ENCODE data around the gene MYCL.
"Not testable (repeated sequence)": the region's sequence is repeated elsewhere in the genome, so short reads cannot be mapped to it uniquely, and the experiment has no call there.

MYCL gene

DNA sequence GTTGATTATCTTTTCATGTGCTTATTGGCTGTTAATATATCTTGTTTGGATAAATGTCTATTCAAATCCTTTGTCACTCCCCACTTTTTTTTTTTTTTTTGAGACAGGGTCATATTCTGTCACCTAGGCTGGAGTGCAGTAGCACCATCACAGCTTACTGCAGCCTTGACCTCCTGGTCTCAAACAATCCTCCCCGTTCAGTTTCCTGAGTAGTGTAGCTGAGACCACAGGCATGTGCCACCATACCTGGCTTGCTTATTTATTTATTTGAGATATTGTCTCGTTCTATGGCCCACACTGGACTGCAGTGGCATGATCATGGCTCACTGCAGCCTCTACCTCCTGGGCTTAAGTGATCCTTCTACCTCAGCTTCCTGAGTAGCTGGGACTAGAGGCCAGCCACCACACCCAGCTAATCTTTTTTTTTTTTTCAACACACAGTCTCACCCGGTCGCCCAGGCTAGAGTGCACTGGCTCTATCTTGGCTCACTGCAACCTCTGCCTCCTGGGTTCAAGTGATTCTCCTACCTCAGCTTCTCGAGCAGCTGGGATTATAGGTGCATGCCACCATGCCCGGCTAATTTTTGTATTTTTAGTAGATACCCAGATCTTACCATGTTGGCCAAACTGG, 13.9 kb upstream of the MYCL start:
- FAIRE-seq, result no peak

DNA sequence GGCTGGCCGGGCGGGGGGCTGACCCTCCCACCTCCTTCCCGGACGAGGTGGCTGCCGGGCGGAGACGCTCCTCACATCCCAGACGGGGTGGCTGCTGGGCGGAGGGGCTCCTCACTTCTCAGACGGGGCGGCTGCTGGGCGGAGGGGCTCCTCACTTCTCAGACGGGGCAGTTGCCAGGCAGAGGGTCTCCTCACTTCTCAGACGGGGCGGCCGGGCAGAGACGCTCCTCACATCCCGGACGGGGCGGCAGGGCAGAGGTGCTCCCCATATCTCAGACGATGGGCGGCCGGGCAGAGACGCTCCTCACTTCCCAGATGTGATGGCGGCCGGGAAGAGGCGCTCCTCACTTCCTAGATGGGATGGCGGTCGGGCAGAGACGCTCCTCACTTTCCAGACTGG, 11.4 kb upstream of the MYCL start:
- not testable (repeated sequence) for FAIRE-seq

- FAIRE-seq, result no peak
Measured at GRCh38 chr1:39910263-39910662, 8.5 kb upstream of the MYCL start.

GRCh38 chr1:39908534-39908933, 6.8 kb upstream of the MYCL start:
- no peak for FAIRE-seq

DNA sequence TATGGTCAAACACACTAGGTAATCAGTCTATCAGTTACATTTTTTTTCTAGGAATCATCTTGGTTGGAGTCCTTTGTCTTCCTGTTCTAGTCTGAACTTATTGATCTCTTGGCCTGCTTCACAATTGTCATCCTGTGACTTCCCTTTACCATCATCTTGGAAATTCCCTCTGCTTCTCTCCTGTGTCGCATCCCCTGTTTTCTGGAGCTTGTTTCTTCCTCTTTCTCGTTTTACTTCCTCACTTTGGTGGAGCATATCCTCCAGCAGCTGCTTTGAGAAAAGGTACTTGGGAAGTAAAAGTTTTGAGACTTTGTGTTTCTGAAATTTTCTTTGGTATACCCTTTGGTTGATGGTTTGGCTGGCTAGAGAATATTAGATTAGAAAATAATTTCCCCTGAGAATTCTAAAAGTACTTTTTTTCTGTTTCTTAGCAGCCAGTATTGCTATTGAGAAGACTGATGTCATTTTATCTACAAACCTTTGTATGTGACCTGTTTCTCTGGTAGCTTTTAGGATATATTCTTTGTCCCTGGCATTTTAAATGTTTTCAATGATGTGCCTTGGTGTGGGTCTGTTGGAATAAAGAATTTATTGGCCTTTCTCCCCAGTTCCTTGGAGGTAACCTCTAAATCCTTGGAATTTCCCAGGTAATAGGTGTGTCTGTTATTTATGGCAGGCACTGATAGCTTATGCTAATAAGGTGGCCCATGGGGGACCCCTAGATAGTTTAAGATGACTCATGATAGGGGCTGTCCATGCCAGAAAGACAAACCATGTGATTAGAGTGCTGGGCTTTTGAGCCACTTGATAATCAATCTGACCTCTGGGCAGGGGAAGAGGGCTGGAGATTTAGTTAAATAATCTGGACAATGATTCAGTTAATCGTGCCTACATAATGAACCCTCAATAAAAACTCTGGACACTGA, 6.1 kb upstream of the MYCL start:
- no peak for FAIRE-seq

- no peak for FAIRE-seq
Measured at GRCh38 chr1:39905172-39905571, 3.5 kb upstream of the MYCL start.

DNA sequence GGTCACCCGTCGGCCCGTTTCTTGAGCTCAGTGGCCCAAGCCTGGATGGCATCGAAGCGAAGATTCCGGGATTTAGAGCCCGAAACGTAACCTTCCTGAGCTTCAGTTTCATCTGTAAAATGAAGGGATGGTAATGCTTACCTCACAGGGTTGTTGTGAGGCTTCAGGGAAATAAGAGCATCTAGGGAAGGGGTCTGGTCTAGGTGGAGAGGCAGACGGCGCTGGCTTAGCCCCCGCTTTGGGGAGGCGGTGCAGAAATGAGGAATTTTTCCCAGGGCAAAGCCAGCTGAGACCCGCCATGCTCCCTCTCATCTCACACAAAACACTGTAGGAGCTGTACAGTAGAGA, 717 bp upstream of the MYCL start:
- no peak for FAIRE-seq

DNA sequence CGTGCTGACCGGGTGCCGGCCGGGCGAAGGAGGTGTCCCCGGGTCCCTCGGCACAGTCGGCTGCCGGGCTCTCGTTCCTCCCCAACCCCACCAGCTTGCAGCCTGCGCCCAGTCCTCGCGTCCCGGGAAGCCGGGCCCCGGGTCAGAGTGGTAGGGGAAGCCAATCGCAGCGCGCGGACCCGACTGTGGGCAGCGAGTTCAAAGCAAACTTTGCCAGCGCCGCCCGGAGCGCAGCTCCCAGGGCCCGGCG, 328 bp downstream of the MYCL start:
- no peak for FAIRE-seq

GRCh38 chr1:39900662-39901463, 854 bp downstream of the MYCL start:
- FAIRE-seq, result no peak

- FAIRE-seq, result no peak
Measured at GRCh38 chr1:39899611-39900538, 1.8 kb downstream of the MYCL start.

- FAIRE-seq, result no peak
Measured at GRCh38 chr1:39898648-39899603, 2.8 kb downstream of the MYCL start.

GRCh38 chr1:39898191-39898590, 3.5 kb downstream of the MYCL start:
- FAIRE-seq, result no peak

- FAIRE-seq, result no peak
Measured at GRCh38 chr1:39896909-39897685, 4.6 kb downstream of the MYCL start.

DNA sequence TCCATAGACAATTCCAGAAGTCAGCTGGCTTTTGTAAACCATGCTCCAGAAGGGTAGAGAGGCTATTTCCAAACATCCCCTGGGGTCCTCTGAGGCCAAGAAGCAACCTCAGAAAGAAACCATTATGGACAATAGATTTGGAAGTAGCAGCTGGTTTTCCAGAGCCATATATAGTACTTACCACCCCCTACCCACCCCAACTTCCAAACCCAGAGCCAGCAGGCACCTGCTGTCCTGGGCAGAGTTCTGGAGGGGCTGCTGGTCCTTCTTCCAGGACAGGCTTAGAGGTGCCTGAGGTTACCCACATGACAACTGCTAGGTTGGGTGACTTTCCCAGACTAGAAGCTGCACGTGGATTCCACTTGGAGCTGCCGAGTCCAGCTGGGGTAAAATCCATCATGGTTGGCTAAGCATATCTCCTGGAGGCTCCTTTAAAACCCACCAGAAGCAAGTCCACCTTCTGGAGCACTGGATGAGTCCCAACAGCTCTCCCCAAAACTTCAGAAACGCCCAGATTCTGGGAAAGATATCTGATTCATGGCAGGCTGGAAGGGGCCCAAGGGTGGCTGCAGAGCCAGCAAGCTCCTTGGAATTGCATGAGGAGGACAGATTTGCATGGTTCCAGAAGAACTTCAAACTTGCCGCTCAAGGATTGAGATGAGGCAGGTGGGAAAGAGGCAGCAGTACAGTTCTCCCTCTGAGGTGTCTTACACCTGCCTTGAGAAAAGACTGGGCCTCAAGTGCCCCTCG, 5.8 kb downstream of the MYCL start:
- FAIRE-seq, result no peak

DNA sequence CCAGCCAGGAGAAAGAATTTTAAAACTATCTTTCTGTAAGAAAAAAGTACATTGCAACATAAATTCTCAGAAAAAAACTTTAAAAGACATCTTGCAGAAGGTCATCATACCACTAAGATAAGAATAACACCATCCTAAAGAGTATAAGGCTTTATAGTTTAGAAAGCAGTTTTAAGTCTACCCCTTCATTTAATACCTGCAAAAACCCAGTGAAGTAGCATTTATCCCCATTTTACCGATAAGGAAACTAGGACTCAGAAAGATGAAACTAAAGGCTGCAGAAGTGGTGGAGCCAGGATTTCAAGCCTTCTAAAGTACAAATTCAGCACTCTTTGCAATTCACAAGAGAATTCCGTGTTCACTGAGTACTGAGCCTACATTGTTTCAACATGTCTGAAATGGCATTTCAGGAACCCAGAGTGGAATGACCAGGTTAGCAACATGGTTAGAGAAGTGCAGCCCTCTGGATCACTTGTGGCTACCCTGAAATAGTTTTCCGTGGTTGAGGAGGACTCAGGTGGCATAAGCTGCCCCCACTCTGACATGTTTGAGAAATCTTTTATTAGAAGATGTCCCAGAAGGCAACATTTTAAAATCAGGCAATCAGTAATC, 6.7 kb downstream of the MYCL start:
- no peak for FAIRE-seq

DNA sequence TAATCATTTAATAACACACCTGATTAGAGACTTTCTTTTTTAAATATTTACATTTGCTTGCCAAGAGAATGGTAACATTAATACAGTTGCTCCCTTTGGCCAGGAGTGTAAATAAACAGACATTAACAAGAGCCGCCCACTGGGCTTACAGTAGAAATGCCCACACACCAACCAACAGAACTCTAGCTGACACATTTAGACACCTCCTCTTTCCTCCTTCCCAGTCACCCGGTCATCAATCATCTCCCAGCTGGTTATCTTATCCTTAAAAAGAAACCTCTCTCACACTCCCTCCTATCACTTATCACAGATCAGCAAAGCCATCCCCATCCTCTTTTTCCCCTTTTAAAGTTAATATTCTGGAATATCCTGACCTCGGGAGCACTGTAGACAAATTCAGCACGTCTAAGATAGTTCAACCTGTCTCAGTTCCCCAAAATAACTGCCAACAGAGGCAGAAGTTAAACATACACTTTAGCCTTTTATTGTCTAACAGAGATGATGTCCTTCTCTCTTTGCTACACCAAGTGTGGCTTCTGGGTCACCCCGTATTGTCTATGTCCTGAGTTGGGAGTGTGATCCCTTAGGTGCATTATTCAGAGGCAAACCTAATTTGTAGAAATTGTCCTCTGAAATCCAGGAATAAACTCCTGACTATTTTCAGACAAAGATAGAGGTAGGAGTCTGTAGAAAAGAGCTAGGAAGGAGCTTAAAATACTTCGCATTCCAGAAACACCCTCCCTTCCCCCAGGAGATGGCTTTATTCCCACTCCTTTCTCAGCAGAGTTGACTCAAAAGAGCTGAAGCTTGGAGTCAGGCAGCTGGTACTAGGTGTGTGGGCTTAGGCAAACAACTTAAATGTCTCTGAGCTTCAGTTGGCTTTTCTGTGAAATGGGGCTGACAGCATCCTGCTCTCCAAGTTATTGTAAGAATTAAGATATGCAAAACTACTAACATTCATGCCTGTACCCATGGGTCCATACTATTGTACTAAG, 8.8 kb downstream of the MYCL start:
- FAIRE-seq, result no peak

DNA sequence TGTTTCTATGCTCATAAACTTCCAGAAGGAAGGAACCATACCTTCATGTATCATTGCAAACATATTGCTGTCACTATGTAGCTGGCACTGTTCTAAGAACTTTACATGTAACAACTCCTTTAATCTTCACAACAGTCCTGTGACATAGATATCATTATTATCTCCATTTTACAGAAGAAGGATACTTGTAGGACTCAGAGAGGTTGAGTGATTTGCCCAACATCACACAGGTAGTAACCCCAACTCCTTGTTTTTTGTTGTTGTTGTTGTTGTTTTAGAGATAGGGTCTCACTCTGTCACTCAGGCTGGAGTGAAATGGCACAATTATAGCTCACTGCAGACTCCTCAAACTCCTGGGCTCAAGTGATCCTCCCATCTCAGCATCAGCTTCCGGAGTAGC, 10.8 kb downstream of the MYCL start:
- no peak for FAIRE-seq

DNA sequence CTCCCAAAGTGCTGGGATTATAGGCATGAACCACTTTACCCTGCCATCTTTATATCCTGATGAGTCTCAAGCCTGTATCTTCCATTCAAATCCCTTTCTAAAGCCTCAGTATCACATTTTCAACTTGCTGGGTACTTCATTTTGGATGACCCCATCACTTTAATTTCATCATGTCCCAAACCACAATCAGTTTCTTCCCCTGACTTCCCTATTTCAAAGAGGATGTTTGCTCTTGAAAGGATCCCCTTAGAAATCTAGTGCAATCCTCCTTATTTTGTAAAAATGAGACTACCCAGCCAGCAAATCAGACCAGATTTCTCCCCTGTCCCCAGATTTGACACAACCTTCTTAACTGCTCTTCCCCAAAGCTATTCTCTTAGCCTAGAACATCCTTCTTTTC, 11.4 kb downstream of the MYCL start:
- no peak for FAIRE-seq

Measured in colon (tissue), 2 donors.